A172 (cell line): Measurements from ENCODE around the gene NSD1. TPM values are rescaled to one million over a fixed set of nuclear protein-coding genes. Genes with fewer than 3 reads are reported as not detected.
"Not testable (repeated sequence)": the region's sequence is repeated elsewhere in the genome, so short reads cannot be mapped to it uniquely, and the experiment has no call there.

Experiments
- DNase-seq: peaks from one replicate; pipeline ENCODE4 v3.0.0-alpha.2; 2015; ENCODE audit warnings: low spot score
- total RNA-seq: library from RNA; depleted of rRNA; stranded (reverse); fragments of >200 nt; shearing (Covaris generic); gene quantifications from 2 replicates; pipeline ENCODE4 v1.2.3, GENCODE V29; 2014

The NSD1 gene
- total RNA-seq, 1 experiment from 2014 or later: 48.6 TPM

- no peak for DNase-seq
Measured at GRCh38 chr5:177130211-177131018, 3.2 kb upstream of the NSD1 start.

- DNase-seq: no peak
Measured at GRCh38 chr5:177131019-177131320, 2.6 kb upstream of the NSD1 start.

- no peak for DNase-seq
Measured at GRCh38 chr5:177131352-177132135, 2.0 kb upstream of the NSD1 start.

GRCh38 chr5:177132136-177133095 lies 1.2 kb upstream of the NSD1 start:
- no peak for DNase-seq

- DNase-seq: no peak
Measured at GRCh38 chr5:177133853-177134696, 502 bp downstream of the NSD1 start.

- no peak for DNase-seq
Measured at GRCh38 chr5:177134697-177135225, 1.2 kb downstream of the NSD1 start.

- DNase-seq: no peak
Measured at GRCh38 chr5:177140312-177140711, 6.7 kb downstream of the NSD1 start.

GRCh38 chr5:177141496-177141895 lies 7.9 kb downstream of the NSD1 start:
- no peak for DNase-seq

- no peak for DNase-seq
Measured at GRCh38 chr5:177142098-177142611, 8.6 kb downstream of the NSD1 start.

- no peak for DNase-seq
Measured at GRCh38 chr5:177142778-177143177, 9.2 kb downstream of the NSD1 start.

GRCh38 chr5:177146891-177147638 lies 13.5 kb downstream of the NSD1 start:
- DNase-seq: no peak

GRCh38 chr5:177150061-177150460 lies 16.5 kb downstream of the NSD1 start:
- not testable (repeated sequence) for DNase-seq

GRCh38 chr5:177154003-177154643 lies 20.6 kb downstream of the NSD1 start:
- DNase-seq: no peak

- DNase-seq: peak; percentile 13
Measured at GRCh38 chr5:177162379-177162778, 28.8 kb downstream of the NSD1 start.

GRCh38 chr5:177163500-177163899 lies 29.9 kb downstream of the NSD1 start:
- no peak for DNase-seq

GRCh38 chr5:177169271-177169670 lies 35.7 kb downstream of the NSD1 start:
- DNase-seq: no peak

GRCh38 chr5:177171961-177172360 lies 38.4 kb downstream of the NSD1 start:
- DNase-seq: no peak

- no peak for DNase-seq
Measured at GRCh38 chr5:177175336-177175735, 41.8 kb downstream of the NSD1 start.

- DNase-seq: no peak
Measured at GRCh38 chr5:177176175-177176711, 42.7 kb downstream of the NSD1 start.
